ENCODE measurements around the gene ITPKC.
"Not testable (repeated sequence)": the region's sequence is repeated elsewhere in the genome, so short reads cannot be mapped to it uniquely, and the experiment has no call there.

Gene ITPKC

DNA sequence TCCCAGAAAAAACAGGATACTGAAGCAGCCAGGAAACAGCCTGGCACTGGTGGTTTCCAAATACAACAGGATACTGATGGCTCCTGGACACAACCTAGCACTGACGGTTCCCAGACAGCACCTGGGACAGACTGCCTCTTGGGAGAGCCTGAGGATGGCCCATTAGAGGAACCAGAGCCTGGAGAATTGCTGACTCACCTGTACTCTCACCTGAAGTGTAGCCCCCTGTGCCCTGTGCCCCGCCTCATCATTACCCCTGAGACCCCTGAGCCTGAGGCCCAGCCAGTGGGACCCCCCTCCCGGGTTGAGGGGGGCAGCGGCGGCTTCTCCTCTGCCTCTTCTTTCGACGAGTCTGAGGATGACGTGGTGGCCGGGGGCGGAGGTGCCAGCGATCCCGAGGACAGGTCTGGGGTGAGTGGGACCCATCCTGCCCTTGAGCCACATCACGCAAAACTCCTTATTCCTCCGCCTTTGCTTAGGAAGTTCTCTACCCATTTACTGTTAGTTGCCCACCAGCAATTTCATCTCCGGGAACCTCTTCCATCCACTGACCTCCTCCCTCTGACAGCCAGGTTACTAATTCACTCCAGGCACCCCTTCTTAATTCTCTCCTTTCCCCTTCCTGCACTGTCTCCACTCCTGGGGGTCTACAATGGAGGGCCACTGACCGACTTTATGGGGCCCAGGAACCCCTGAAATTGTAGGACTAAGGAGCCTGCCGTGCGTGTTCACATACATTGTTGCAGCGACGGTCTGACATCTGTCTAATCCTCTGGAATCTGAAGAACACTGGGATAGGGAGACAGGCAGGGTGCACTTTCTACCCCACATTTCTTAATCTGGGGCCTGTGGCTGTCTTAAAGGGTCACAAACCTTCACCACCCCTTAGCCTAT is 1.2 kb downstream of the ITPKC start:
- DNase-seq = no peak

- no peak for DNase-seq
Observed at GRCh38 chr19:40718774-40719391, 2.0 kb downstream of the ITPKC start.

- DNase-seq = no peak
Observed at GRCh38 chr19:40719414-40719894, 2.5 kb downstream of the ITPKC start.

DNA sequence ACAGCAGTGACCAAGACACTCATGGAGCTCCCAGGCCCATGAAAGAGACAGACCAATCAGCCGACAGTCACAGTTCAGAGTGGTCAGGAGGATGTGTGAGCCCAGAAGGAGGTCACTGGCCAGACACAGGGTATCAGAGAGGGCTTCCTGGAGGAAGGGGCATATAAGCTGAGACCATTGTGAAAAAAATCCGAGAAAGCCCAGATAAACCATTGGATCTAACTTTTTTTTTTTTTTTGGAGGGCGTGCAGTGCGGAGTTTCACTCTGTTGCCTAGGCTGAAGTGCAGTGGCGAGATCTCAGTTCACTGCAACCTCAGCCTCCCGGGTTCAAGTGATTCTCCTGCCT is 4.2 kb downstream of the ITPKC start:
- no peak for DNase-seq

DNA sequence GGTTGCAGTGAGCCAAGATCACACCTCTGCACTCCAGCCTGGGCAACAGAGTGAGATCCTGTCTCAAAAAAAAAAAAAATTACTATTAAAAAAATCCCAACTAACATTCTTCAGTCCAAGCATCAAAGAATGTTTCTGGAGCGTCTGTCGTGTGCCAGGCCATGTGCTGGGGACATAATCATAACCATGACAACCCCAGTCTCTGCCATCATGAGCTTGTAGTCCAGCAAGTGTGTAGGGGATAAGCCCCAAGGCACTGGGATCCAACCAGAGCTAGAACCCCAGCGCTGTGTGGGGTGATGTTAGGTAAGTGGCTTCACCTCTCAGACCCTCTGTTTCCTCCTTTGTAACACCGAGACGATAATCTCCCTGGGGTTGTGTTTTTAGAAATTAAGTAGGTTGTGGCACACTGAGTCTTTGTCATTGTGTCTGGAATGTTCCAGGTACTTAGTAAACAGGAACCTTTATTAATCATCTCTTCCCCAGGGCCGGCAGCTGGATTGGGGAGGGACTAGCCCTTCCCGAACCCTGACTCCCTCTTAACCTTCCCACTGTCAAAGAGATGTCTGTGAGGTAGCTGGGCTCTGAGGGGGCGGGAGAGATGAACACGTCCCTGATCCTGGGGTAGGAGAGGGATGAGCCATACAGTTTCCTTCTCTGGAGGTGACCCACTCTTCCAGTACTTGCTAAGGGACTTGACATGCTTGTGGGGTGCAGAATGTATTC is 5.2 kb downstream of the ITPKC start:
- no peak for DNase-seq

DNA sequence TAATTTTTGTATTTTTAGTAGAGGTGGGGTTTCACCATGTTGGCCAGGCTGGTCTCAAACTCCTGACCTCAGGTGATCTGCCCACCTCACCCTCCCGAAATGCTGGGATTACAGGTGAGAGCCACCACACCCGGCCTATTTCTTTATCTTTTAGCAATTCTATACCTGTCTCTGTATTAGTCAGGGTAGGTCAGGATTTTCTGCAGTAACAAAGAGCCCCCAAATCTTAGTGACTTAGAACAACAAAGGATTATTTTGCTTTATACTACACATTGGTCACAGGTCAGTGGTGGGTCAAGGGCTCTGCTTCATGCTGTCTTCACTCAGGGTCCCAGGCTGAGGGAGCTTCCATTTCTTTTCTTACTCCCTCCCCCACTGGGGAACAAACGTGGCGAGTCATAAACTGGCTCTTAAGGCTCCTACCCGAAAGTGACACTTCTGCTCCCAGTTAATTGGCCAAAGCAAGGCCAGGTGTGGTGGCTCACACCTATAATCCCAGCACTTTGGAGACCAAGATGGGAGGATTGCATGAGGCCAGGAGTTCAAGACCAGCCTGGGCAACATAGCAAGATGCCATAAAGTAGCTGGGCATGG is 6.8 kb downstream of the ITPKC start:
- no peak for DNase-seq

DNA sequence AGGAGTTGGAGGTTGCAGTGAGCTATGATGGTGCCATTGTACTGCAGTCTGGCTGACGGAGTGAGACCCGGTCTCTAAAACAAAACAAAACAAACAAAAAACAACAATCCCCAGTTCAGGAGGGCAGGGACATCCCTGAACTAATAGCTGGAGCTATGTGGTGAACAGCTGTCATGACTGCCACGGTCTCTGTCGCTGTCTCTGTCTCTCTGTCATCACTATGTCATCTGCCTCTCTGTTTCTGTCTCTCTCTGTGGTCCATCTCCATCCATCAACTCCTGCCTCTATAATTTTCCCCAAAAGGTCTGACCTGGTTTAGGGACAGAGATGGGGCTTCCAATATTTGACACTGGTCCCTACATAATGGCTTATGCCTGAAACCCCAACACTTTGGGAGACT is 7.4 kb downstream of the ITPKC start:
- DNase-seq = no peak

DNA sequence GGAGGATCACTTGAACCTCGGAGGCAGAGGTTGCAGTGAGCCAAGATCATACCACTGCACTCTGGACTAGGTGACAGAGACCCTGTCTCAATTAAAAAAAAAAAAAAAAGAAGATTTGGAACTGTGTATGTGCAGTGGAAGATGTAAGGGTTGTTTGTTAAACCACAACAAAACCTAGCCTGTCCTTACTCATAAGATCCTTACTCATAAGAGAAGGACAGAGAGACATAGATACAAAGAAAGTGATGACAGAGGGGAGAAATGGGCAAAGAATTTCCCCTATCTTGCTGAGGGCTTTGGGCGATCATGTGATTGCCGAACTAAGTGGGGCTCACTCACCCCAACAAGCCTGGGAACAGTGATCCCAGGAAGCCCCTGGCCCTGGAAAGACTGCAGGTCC is 7.9 kb downstream of the ITPKC start:
- no peak for DNase-seq

GRCh38 chr19:40726279-40726678 is 9.4 kb downstream of the ITPKC start:
- no peak for DNase-seq

GRCh38 chr19:40730065-40730464 is 13.2 kb downstream of the ITPKC start:
- not testable (repeated sequence) for DNase-seq

GRCh38 chr19:40732304-40732703 is 15.4 kb downstream of the ITPKC start:
- DNase-seq = not testable (repeated sequence)

DNA sequence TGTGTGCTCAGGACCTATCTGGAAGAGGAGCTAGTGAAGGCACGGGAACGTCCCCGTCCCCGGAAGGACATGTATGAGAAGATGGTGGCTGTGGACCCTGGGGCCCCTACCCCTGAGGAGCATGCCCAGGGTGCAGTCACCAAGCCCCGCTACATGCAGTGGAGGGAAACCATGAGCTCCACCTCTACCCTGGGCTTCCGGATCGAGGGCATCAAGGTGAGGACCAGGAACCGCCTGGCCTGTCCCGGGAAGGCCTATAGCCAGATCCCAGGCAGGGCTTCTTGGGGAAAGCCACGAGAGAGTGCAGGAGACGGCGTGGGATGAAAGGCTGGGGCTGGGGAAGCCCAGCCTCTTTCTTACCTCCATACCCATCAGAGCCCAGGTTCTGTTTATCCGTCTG is 16.2 kb downstream of the ITPKC start:
- DNase-seq = no peak

DNA sequence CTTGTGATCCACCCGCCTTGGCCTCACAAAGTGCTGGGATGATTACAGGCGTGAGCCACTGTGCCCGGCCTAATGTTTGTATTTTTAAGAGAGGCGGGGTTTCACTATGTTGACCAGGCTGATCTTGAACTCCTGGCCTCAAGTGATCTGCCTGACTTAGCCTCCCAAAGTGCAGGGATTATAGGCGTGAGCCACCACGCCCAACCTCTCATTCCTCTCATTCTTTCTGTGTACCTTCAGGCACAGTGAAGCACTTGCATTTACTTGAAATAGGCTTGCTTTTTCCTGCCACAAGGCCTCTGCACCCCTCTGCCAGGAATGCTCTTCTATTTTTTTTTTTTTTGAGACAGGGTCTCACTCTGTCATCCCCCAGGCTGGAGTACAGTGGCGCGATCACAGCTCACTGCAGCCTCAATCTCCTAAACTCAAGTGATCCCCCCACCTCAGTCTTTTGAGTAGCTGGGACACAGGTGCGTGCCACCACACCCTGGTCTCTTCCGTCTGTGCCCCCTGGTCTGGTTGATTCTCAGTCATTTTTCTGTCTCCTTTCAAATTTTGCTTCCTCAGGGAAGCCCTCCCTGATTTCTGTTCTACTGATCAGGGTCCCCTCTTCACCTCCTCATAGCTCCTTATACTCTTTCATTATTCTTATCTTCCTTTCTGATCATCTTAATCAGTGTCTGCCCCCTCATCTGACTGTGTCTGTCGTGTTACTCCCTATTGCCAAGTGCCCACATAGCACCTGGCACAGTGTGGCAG is 18.3 kb downstream of the ITPKC start:
- no peak for DNase-seq

GRCh38 chr19:40736661-40737060 is 19.7 kb downstream of the ITPKC start:
- DNase-seq = no peak

DNA sequence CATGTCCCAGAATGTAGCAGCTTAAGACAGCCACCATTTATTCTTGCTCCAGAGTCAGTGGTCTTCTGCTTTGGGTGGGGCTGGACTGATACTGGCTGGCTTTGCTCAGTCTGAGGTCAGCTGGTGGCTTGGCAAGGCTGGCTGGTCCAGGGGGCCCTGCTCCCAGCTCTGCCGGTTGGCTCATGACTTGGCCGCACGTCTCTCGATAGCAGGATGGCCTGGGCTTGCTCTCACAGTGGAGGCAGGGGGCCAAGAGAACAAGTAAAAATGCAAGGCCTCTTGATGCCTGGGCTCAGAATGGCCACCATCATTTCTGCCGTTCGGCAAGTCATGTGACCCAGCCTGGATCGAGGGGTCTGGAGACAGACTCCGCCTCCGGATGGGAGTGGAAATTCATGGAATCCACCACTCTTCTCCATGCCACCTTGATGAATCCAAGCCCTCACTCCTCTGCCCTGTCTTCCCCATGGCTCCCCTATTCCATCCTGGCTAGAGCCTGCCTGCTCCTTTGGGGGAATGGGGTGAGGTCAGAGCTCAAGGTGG is 20.3 kb downstream of the ITPKC start:
- no peak for DNase-seq

GRCh38 chr19:40739030-40739839 is 22.3 kb downstream of the ITPKC start:
- no peak for DNase-seq

DNA sequence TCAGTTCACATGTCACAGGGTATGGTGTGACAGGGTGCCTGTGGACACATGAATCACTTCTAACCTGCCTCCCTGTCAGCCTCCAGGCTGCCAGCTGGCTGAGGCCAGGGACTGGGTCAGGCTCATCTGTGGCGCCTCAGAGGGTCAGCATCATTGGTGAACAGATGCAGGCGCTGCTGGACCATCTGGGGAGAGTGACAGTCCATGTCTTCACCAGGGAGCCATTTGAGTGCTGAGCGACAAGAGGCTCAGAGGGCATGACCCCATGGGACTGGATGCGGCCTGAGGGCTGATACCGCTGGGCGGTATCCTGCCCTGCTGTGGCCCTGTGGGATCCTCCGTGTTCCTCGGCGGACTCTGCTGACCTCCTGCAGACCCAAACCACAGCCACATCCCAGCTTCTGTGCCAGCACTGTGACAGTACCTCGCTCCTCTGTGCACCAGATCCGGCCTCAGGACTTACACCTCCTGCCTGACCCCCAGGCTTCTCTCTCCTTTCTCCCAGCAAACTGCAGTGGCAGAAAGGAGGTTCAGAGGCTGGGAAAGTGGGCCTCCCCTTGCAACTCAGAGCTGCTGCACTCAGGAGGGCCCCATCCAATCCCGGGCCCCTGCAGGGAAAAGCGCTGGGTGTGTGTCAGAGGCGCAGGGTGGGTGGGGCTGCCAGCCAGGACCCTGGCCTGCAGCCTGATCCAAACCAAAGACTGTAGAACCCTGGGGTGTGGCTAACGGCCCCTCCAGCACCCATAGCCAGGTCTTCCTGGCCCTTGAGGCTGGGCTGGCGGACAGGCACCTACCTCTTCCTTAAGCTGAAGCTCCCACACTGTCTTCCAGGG is 23.2 kb downstream of the ITPKC start:
- DNase-seq = no peak

- DNase-seq = no peak
Observed at GRCh38 chr19:40740747-40741146, 23.8 kb downstream of the ITPKC start.

- DNase-seq = no peak
Observed at GRCh38 chr19:40741527-40742390, 24.8 kb downstream of the ITPKC start.

All from activated CD4-positive, alpha-beta T cell treated with anti-CD3 and anti-CD28 coated beads, Interleukin-2, amount 50 U/mL, for 1 hour (primary cell).